Measurements from ENCODE around the gene DLGAP5.

The DLGAP5 gene

DNA sequence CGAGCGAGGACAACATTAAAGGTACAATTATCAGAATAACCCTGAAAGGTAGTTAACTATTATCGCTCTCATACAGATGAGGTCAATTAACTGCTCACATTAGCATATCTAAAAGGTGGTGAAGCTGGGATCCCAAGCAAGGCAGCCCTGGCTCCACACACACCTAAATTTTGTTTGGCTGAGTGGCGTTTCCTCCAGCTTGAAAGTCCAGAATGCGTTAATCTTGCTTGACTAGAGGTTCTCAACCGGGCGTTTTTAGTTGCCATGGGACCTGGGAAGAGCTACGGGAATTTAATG, 531 bp downstream of the DLGAP5 start:
- H3K27ac ChIP-seq (ENCODE audit: low read depth, low read length, poor library complexity, severe bottlenecking): peak overlapping the region; percentile 59
- peak overlapping the region; percentile 79 for H3K4me2 ChIP-seq (ENCODE audit: low read length)
- H3K9me2 ChIP-seq (ENCODE audit: low read depth, low read length): no peaks in the 10 kb centered on the region
- peaks cover 28% of the 10 kb centered on the region for H3K4me1 ChIP-seq (ENCODE audit: insufficient read depth, low read length, severe bottlenecking)
- H3K9me3 ChIP-seq (ENCODE audit: low read length): no peaks in the 10 kb centered on the region
- no peaks in the 10 kb centered on the region for H3F3A ChIP-seq (ENCODE audit: insufficient read depth, low read length)
- peaks cover 26% of the 10 kb centered on the region; the same call in 1 of the 2 replicates for H3K36me3 ChIP-seq (ENCODE audit: insufficient read depth, low read length)
- H3K79me2 ChIP-seq (ENCODE audit: insufficient read depth, low read length): peaks cover 35% of the 10 kb centered on the region
- H3K9ac ChIP-seq (ENCODE audit: low read length): peak overlapping the region; percentile 79
- no peaks in the 10 kb centered on the region for H3K27me3 ChIP-seq (ENCODE audit: insufficient read depth, low read length)
- no peaks in the 10 kb centered on the region for H4K20me1 ChIP-seq (ENCODE audit: insufficient read depth, low read length)
- H2AFZ ChIP-seq (ENCODE audit: low read length): no peak overlapping the region
- TF ChIP-seq, protein P1, sequence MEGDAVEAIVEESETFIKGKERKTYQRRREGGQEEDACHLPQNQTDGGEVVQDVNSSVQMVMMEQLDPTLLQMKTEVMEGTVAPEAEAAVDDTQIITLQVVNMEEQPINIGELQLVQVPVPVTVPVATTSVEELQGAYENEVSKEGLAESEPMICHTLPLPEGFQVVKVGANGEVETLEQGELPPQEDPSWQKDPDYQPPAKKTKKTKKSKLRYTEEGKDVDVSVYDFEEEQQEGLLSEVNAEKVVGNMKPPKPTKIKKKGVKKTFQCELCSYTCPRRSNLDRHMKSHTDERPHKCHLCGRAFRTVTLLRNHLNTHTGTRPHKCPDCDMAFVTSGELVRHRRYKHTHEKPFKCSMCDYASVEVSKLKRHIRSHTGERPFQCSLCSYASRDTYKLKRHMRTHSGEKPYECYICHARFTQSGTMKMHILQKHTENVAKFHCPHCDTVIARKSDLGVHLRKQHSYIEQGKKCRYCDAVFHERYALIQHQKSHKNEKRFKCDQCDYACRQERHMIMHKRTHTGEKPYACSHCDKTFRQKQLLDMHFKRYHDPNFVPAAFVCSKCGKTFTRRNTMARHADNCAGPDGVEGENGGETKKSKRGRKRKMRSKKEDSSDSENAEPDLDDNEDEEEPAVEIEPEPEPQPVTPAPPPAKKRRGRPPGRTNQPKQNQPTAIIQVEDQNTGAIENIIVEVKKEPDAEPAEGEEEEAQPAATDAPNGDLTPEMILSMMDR (IDR thresholded peaks at IDR 0.05; ENCODE audit: low read length): no peak
- TF ChIP-seq EZH2 (IDR thresholded peaks at IDR 0.05; ENCODE audit: borderline replicate concordance, low read length): no peak
- peak overlapping the region; percentile 80 for H3K4me3 ChIP-seq (ENCODE audit: low read depth, low read length, poor library complexity, severe bottlenecking)

DNA sequence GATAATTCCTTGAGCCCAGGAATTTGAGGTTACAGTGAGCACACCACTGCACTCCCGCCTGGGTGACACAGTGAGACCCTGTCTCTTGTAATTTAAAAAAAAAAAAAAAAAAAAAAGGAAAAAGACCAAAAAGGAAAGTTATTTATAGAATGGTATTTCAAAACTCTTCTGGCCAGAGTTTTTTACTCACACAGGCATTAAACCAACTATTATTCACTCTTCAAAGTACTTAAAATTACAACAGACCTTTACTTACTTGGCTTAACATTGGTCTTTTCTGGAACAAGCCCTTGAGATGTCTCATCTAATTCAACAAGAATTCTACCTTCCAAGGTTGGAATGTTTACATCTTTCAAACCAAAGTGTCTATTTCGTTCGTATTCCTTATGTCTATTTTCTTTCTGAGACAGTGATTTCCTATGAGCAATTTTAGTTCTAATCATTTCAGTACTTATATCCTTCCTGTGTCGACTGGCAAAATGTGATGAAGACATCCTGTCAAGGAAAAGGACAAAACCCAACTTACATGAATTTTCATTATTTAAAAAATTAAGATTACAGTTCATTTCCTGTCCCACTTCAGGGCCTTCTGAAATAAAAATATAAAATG, 2.6 kb downstream of the DLGAP5 start:
- Histone ChIP-seq H3K9ac (ENCODE audit: low read length) (no peak overlapping the region), H4K20me1 (ENCODE audit: insufficient read depth, low read length) (no peaks in the 10 kb centered on the region), H3K27me3 (ENCODE audit: insufficient read depth, low read length) (no peaks in the 10 kb centered on the region), H3K4me3 (ENCODE audit: low read depth, low read length, poor library complexity, severe bottlenecking) (no peak overlapping the region), H3K27ac (ENCODE audit: low read depth, low read length, poor library complexity, severe bottlenecking) (no peak overlapping the region), H3K4me1 (ENCODE audit: insufficient read depth, low read length, severe bottlenecking) (peaks cover 28% of the 10 kb centered on the region), H3K9me2 (ENCODE audit: low read depth, low read length) (no peaks in the 10 kb centered on the region), H3K9me3 (ENCODE audit: low read length) (no peaks in the 10 kb centered on the region), H3K4me2 (ENCODE audit: low read length) (peak overlapping the region; percentile 79), H3F3A (ENCODE audit: insufficient read depth, low read length) (no peaks in the 10 kb centered on the region), H3K79me2 (ENCODE audit: insufficient read depth, low read length) (peaks cover 35% of the 10 kb centered on the region), H3K36me3 (ENCODE audit: insufficient read depth, low read length) (peaks cover 37% of the 10 kb centered on the region; the same call in 1 of the 2 replicates), H2AFZ (ENCODE audit: low read length) (no peak overlapping the region)
- TF ChIP-seq, protein P1 (IDR thresholded peaks at IDR 0.05; ENCODE audit: low read length): no peak
- TF ChIP-seq EZH2 (IDR thresholded peaks at IDR 0.05; ENCODE audit: borderline replicate concordance, low read length): no peak

DNA sequence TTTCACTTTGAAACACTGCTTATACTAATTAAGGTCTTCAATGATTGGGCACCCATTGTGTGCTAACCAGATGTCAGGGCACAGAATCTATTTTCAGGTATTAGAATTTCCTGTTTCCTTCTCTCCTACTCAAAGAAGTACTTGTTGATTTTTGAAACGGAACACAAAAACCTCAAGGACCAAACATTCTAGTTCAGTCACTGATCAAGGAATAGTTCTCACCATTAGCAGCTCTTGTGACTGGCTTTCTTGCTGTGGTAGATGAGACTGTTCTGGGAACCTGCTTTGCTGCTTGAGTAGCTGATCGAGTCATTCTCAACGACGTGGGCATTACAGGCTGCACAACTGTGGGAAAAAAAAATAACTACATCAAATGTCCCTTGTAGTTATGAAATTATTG, 11.0 kb downstream of the DLGAP5 start:
- H3K4me2 ChIP-seq (ENCODE audit: low read length): no peak overlapping the region
- no peaks in the 10 kb centered on the region for H3K9me3 ChIP-seq (ENCODE audit: low read length)
- no peak overlapping the region for H3K4me3 ChIP-seq (ENCODE audit: low read depth, low read length, poor library complexity, severe bottlenecking)
- H3K27ac ChIP-seq (ENCODE audit: low read depth, low read length, poor library complexity, severe bottlenecking): no peak overlapping the region
- H2AFZ ChIP-seq (ENCODE audit: low read length): no peak overlapping the region
- no peaks in the 10 kb centered on the region for H3K79me2 ChIP-seq (ENCODE audit: insufficient read depth, low read length)
- no peaks in the 10 kb centered on the region for H3K9me2 ChIP-seq (ENCODE audit: low read depth, low read length)
- TF ChIP-seq EZH2 (IDR thresholded peaks at IDR 0.05; ENCODE audit: borderline replicate concordance, low read length): no peak
- TF ChIP-seq, protein P1 (IDR thresholded peaks at IDR 0.05; ENCODE audit: low read length): no peak
- no peak overlapping the region for H3K9ac ChIP-seq (ENCODE audit: low read length)
- H4K20me1 ChIP-seq (ENCODE audit: insufficient read depth, low read length): no peaks in the 10 kb centered on the region
- no peaks in the 10 kb centered on the region for H3F3A ChIP-seq (ENCODE audit: insufficient read depth, low read length)
- H3K27me3 ChIP-seq (ENCODE audit: insufficient read depth, low read length): no peaks in the 10 kb centered on the region
- H3K4me1 ChIP-seq (ENCODE audit: insufficient read depth, low read length, severe bottlenecking): no peaks in the 10 kb centered on the region
- peaks cover 87% of the 10 kb centered on the region for H3K36me3 ChIP-seq (ENCODE audit: insufficient read depth, low read length)
